Colonic mucosa (tissue), 4 donors: ENCODE measurements around the gene ZBBX. TPM values are rescaled to one million over a fixed set of nuclear protein-coding genes. Genes with fewer than 3 reads are reported as not detected.

Experiments used
- DNase-seq: peaks from one replicate; pipeline ENCODE4 v3.0.0-alpha.2; 2020
- H3K27ac ChIP-seq: fragments of 200-600 bp; one replicate; pipeline ENCODE4 v1.8.0; 2021
- H3K27me3 ChIP-seq: fragments of 200-600 bp; one replicate; pipeline ENCODE4 v1.8.0; 2021
- H3K36me3 ChIP-seq: fragments of 200-600 bp; one replicate; pipeline ENCODE4 v1.8.0; 2021
- H3K4me1 ChIP-seq: fragments of 200-600 bp; one replicate; pipeline ENCODE4 v1.8.0; 2021; ENCODE audit warnings: mild to moderate bottlenecking
- H3K4me3 ChIP-seq: fragments of 200-600 bp; one replicate; pipeline ENCODE4 v1.8.0; 2021
- H3K9ac ChIP-seq, 2 donors: one replicate each; pipeline ENCODE4 v1.7.0; 2013; ENCODE audit warnings: control low read depth in 2 of 2, low read depth in 2 of 2, low read length in 2 of 2
- H3K9me3 ChIP-seq: fragments of 200-600 bp; one replicate; pipeline ENCODE4 v1.8.0; 2021
- intact Hi-C: fragments of 100-400 bp; cut with DNase I; formaldehyde crosslinking; loops from one replicate; pipeline ENCODE4 v1.14.1; 2022
- total RNA-seq, 2 donors: library from RNA; stranded (reverse); fragmentation: NEBNext Ultra II Directional in 1 of 2; extraction: Animal tissue kit (Norgen Biotek cat#: 25700) in 1 of 2; gene quantifications; one replicate each; pipeline ENCODE4 v1.2.1, GENCODE V29; 2021
- TF ChIP-seq, protein P1 (sequence below): fragments of 200-600 bp; IDR thresholded peaks from one replicate; pipeline ENCODE4 v1.8.0; 2022; ENCODE audit warnings: antibody characterized with exemption, mild to moderate bottlenecking
- donor health status: healthy.
- donor health status: DM: no; HTN: no; CAD: no.
- donor health status: DM: no; HTN: no; CAD: no.

ZBBX gene
- total RNA-seq, 2 donors from 2014 or later, result not detected

- TF ChIP-seq, protein P1, sequence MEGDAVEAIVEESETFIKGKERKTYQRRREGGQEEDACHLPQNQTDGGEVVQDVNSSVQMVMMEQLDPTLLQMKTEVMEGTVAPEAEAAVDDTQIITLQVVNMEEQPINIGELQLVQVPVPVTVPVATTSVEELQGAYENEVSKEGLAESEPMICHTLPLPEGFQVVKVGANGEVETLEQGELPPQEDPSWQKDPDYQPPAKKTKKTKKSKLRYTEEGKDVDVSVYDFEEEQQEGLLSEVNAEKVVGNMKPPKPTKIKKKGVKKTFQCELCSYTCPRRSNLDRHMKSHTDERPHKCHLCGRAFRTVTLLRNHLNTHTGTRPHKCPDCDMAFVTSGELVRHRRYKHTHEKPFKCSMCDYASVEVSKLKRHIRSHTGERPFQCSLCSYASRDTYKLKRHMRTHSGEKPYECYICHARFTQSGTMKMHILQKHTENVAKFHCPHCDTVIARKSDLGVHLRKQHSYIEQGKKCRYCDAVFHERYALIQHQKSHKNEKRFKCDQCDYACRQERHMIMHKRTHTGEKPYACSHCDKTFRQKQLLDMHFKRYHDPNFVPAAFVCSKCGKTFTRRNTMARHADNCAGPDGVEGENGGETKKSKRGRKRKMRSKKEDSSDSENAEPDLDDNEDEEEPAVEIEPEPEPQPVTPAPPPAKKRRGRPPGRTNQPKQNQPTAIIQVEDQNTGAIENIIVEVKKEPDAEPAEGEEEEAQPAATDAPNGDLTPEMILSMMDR, result no peak
- Histone ChIP-seq H3K4me3 (no peak overlapping the region), H3K9me3 (no peaks in the 10 kb centered on the region), H3K27ac (no peak overlapping the region), H3K9ac (no peak overlapping the region), H3K27me3 (no peaks in the 10 kb centered on the region), H3K4me1 (no peaks in the 10 kb centered on the region), H3K36me3 (no peaks in the 10 kb centered on the region)
- no peak for DNase-seq
- intact Hi-C loops, result no loop called here
Measured at GRCh38 chr3:167203062-167203461, 177.0 kb downstream of the ZBBX start.

DNA sequence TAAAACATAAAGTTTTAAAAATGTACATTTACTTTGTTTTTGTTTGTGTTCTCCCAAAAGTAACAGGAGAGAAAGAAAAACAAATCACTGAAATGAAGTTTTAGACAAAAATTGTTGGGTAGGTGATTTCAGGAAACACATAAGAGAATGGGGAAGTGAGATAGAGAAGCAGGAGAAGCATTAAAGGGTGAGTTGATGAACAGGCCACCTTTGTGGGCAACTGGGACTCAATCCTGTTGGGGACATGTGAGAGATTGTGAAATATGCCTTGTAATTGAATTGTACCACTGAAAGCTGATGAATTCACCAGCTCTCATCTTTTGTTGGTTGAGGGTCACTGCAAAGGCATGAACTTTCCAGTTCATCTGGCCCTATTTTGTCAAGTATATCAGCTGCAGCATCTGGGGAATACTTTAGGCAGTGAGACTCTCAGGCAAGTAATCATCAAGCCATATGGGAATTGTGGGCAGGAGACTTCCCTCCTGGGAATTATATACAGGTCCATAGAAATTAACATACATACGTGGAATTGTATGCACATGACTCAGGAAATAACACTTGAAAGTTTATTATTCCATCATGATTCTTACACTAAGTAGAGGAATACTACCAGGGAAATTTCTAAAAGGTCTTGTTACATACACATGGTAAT, 181.0 kb downstream of the ZBBX start:
- no peaks in the 10 kb centered on the region for H3K9me3 ChIP-seq
- DNase-seq, result no peak
- intact Hi-C loops, result no loop called here
- H3K27me3 ChIP-seq, result no peaks in the 10 kb centered on the region
- no peak overlapping the region for H3K9ac ChIP-seq
- no peaks in the 10 kb centered on the region for H3K36me3 ChIP-seq
- no peak overlapping the region for H3K4me3 ChIP-seq
- no peaks in the 10 kb centered on the region for H3K4me1 ChIP-seq
- TF ChIP-seq, protein P1, result no peak
- no peak overlapping the region for H3K27ac ChIP-seq

Other genes starting within 250 kb of the ZBBX start
- gene SERPINI2, start 93.7 kb upstream of the ZBBX start, total RNA-seq, result under 1 TPM in 1 of 2 donors, not detected in 1; 0.40 TPM